ENCODE results near the gene ADAMTS10. TPM values are rescaled to one million over a fixed set of nuclear protein-coding genes. Genes with fewer than 3 reads are reported as not detected.
"Not testable (repeated sequence)": the region's sequence is repeated elsewhere in the genome, so short reads cannot be mapped to it uniquely, and the experiment has no call there.

ADAMTS10 gene
- total and polyA plus RNA-seq, 2 donors (not counting 3 experiments of a cell fraction or from before 2014, with no cell fraction given) = 15.8 to 17.4 TPM

DNA sequence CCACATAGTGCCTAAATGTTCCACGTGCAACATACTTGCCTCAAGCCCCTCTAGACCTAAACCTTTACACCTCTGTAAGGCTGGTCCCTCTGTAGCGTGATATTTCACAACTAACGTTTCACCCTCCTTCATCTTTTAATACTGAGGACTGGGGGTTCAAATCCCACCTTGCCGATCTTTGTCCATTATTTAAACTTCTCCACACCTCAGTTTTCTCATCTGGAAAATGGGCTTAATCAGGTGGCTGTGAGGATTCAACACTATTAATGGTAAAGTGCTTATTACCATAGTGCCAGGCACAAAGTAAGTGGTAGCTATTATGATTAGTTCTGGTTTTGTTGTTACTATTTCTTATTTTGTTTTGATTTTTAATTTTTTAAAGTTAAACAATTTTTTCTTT lies 7.5 kb upstream of the ADAMTS10 start:
- ChIA-PET CTCF (interaction anchor here (1.1 kb wide), 1 partner anchor 36 kb away, joined by 3 read pairs; no protein-coding TSS in a partner anchor), POLR2A (no interaction called here)
- Histone ChIP-seq H3K4me3 (replicated peaks in 1 of 3; ENCODE audit: insufficient read depth in 1 of 3, low read depth in 1 of 3, low read length in 3 of 3) (no peak overlapping the region), H3K9ac (replicated peaks; ENCODE audit: extremely low read depth, insufficient read depth, low read length) (no peak overlapping the region), H3K4me2 (ENCODE audit: insufficient read depth, low read length) (no peak overlapping the region), H3K4me1 (ENCODE audit: control insufficient read depth, extremely low read depth, insufficient read depth, low read length) (no peaks in the 10 kb centered on the region), H2AFZ (ENCODE audit: low read depth, low read length) (no peak overlapping the region), H3K79me2 (ENCODE audit: control insufficient read depth, insufficient read depth, low read length) (no peaks in the 10 kb centered on the region), H3K27ac (ENCODE audit: insufficient read depth, low read depth, low read length) (no peak overlapping the region), H4K20me1 (replicated peaks; ENCODE audit: control insufficient read depth, extremely low read depth, insufficient read depth, low read length) (no peaks in the 10 kb centered on the region), H3K9me1 (replicated peaks; ENCODE audit: control insufficient read depth, extremely low read depth, insufficient read depth, low read length) (no peaks in the 10 kb centered on the region), H3K9me3 (replicated peaks; ENCODE audit: control insufficient read depth, insufficient read depth, low read length) (no peaks in the 10 kb centered on the region), H3K36me3 (ENCODE audit: control insufficient read depth in 2 of 2, extremely low read depth in 1 of 2, insufficient read depth in 2 of 2, low read length in 2 of 2) (no peaks in the 10 kb centered on the region), H3K27me3 (ENCODE audit: control insufficient read depth in 2 of 2, insufficient read depth in 2 of 2, low read length in 2 of 2) (no peaks in the 10 kb centered on the region)
- FAIRE-seq = no peak
- intact Hi-C loops (cut with micrococcal nuclease) (loop anchor here (5.0 kb wide), 1 partner anchor 36 kb away; no protein-coding TSS in a partner anchor), dilution Hi-C loops (cut with MboI; ENCODE audit: extremely low pct_ligation_motif_present, low sequenced_read_pairs) (no loop called here)
- no TSS peak for BruUV-seq (replicated peaks)
- no peak for TF ChIP-seq JUN (IDR thresholded peaks at IDR 0.05; ENCODE audit: borderline replicate concordance, insufficient read depth, insufficient read length, low read depth)
- TF ChIP-seq POLR2A (IDR thresholded peaks at IDR 0.05; ENCODE audit: low read depth, low read length) = no peak
- no peak for TF ChIP-seq MYC (IDR thresholded peaks at IDR 0.05; ENCODE audit: low read depth, low read length)
- TF ChIP-seq, protein P1, sequence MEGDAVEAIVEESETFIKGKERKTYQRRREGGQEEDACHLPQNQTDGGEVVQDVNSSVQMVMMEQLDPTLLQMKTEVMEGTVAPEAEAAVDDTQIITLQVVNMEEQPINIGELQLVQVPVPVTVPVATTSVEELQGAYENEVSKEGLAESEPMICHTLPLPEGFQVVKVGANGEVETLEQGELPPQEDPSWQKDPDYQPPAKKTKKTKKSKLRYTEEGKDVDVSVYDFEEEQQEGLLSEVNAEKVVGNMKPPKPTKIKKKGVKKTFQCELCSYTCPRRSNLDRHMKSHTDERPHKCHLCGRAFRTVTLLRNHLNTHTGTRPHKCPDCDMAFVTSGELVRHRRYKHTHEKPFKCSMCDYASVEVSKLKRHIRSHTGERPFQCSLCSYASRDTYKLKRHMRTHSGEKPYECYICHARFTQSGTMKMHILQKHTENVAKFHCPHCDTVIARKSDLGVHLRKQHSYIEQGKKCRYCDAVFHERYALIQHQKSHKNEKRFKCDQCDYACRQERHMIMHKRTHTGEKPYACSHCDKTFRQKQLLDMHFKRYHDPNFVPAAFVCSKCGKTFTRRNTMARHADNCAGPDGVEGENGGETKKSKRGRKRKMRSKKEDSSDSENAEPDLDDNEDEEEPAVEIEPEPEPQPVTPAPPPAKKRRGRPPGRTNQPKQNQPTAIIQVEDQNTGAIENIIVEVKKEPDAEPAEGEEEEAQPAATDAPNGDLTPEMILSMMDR (IDR thresholded peaks at IDR 0.05; ENCODE audit: extremely low read depth in 1 of 2, insufficient read depth in 1 of 2, low read depth in 1 of 2, low read length in 2 of 2) = no peak
- DNase-seq (ENCODE audit: low read depth, low spot score) = no peak

DNA sequence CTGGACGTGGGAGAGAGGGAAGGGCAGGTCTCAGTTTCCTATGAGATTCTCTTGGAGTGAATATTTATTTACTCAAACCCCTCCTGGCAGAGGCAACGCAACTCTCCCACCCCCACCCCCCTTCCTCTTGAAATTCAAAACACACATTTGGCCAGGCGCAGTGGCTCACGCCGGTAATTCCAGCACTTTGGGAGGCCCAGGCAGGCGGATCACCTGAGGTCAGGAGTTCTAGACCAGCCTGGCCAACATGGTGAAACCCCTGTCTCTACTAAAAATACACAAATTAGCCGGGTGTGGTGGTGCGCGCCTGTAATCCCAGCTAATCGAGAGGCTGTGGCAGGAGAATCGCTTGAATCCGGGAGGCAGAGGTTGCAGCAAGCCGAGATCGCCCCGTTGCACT lies 6.8 kb upstream of the ADAMTS10 start:
- BruUV-seq (replicated peaks); dilution Hi-C loops (cut with MboI; ENCODE audit: extremely low pct_ligation_motif_present, low sequenced_read_pairs); H3K27ac ChIP-seq (ENCODE audit: insufficient read depth, low read depth, low read length); DNase-seq (ENCODE audit: low read depth, low spot score); H3K36me3 ChIP-seq (ENCODE audit: control insufficient read depth in 2 of 2, extremely low read depth in 1 of 2, insufficient read depth in 2 of 2, low read length in 2 of 2); POLR2A ChIA-PET; H3K4me1 ChIP-seq (ENCODE audit: control insufficient read depth, extremely low read depth, insufficient read depth, low read length); H3K9ac ChIP-seq (replicated peaks; ENCODE audit: extremely low read depth, insufficient read depth, low read length); H2AFZ ChIP-seq (ENCODE audit: low read depth, low read length); H3K4me3 ChIP-seq (replicated peaks in 1 of 3; ENCODE audit: insufficient read depth in 1 of 3, low read depth in 1 of 3, low read length in 3 of 3); H4K20me1 ChIP-seq (replicated peaks; ENCODE audit: control insufficient read depth, extremely low read depth, insufficient read depth, low read length); H3K79me2 ChIP-seq (ENCODE audit: control insufficient read depth, insufficient read depth, low read length); H3K9me1 ChIP-seq (replicated peaks; ENCODE audit: control insufficient read depth, extremely low read depth, insufficient read depth, low read length); H3K4me2 ChIP-seq (ENCODE audit: insufficient read depth, low read length); H3K9me3 ChIP-seq (replicated peaks; ENCODE audit: control insufficient read depth, insufficient read depth, low read length); H3K27me3 ChIP-seq (ENCODE audit: control insufficient read depth in 2 of 2, insufficient read depth in 2 of 2, low read length in 2 of 2); FAIRE-seq: not testable (repeated sequence)
- intact Hi-C loops (cut with micrococcal nuclease) = loop anchor here (5.0 kb wide), 1 partner anchor 35 kb away; no protein-coding TSS in a partner anchor
- CTCF ChIA-PET = interaction anchor here (0.8 to 1.1 kb wide), 2 partner anchors 37 to 497 kb away, joined by 3 read pairs; no protein-coding TSS in a partner anchor

Data from endothelial cell of umbilical vein (primary cell).